HCT116 (cell line): ENCODE data around the gene KCNH6. TPM values are rescaled to one million over a fixed set of nuclear protein-coding genes. Genes with fewer than 3 reads are reported as not detected.

Experiments
- ATAC-seq: fragments of 200-7000 bp; cut with Tn5 transposase; 2 replicates; pipeline ENCODE4 v1.9.1; 2020; ENCODE audit warnings: mild to moderate bottlenecking, moderate library complexity
- BruUV-seq: library from RNA; stranded (reverse); fragments of 400-500 nt; replicated peaks from 2 replicates; lab custom pipeline; 2021; lab: Mats Ljungman, UMichigan
- CTCF ChIA-PET: fragments of 300-600 bp; sonication (Branson Sonifier 250); formaldehyde crosslinking; loops from one replicate; lab custom pipeline; 2021; ENCODE audit warnings: antibody characterized with exemption; lab: Charles Lee
- POLR2A ChIA-PET: fragments of 300-600, 350-600 bp; sonication (Branson Sonifier 250); formaldehyde crosslinking; loops from one replicate; lab custom pipeline; 2021; ENCODE audit warnings: antibody characterized with exemption; lab: Charles Lee
- RAD21 ChIA-PET, 2 experiments: fragments of 300-600 bp; sonication (Branson Sonifier 250); formaldehyde crosslinking; loops; one replicate each; lab custom pipeline; 2023; ENCODE audit warnings: low total read pairs in 2 of 2; ENCODE audit not compliant: uncharacterized antibody in 2 of 2, unreplicated experiment in 2 of 2, low non-redundant PET in 1 of 2; lab: Charles Lee
- DNase-seq: peaks from one replicate; pipeline ENCODE4 v3.0.0-alpha.2; 2010; ENCODE audit warnings: low read depth, low spot score
- H2AFZ ChIP-seq: fragments of 200-600 bp; shearing (Covaris generic), sonication (generic); 2 replicates; pipeline ENCODE4 v1.6.1; 2017; ENCODE audit warnings: low read depth, mixed run types, mixed read lengths, antibody characterized with exemption, low read length; ENCODE audit not compliant: poor library complexity, severe bottlenecking
- H3K27ac ChIP-seq: 2 replicates; pipeline ENCODE4 v1.5.1; 2012; ENCODE audit warnings: low read depth, low read length
- H3K27me3 ChIP-seq: fragments of 200-600 bp; sonication (generic); 2 replicates; pipeline ENCODE4 v1.6.1; 2016; ENCODE audit warnings: mixed run types, low read length, mixed read lengths; ENCODE audit not compliant: insufficient read depth
- H3K36me3 ChIP-seq, 2 experiments: fragments of 200-500 bp in 1 of 2; fragments of 200-600 bp in 1 of 2; sonication (Bioruptor generic) in 1 of 2; sonication (generic) in 1 of 2; 2 replicates each; pipeline versions ENCODE4 v1.5.1 to v1.6.1; 2014 to 2016; ENCODE audit warnings: low read length in 2 of 2, inconsistent platforms in 1 of 2, mixed read lengths in 1 of 2, mixed run types in 1 of 2; ENCODE audit not compliant: insufficient read depth in 2 of 2, control insufficient read depth in 1 of 2
- H3K4me1 ChIP-seq, 2 experiments: fragments of 200-600 bp in 1 of 2; sonication (generic) in 1 of 2; 2 replicates each; pipeline versions ENCODE4 v1.5.1 to v1.6.1; 2012 to 2017; ENCODE audit warnings: low read length in 2 of 2, inconsistent platforms in 1 of 2, mild to moderate bottlenecking in 1 of 2, mixed read lengths in 1 of 2, mixed run types in 1 of 2, moderate library complexity in 1 of 2; ENCODE audit not compliant: insufficient read depth in 2 of 2, control insufficient read depth in 1 of 2
- H3K4me2 ChIP-seq: fragments of 200-600 bp; sonication (generic); 2 replicates; pipeline ENCODE4 v1.6.1; 2017; ENCODE audit warnings: mixed run types, low read length, mixed read lengths
- H3K4me3 ChIP-seq, 2 experiments: fragments of 200-600 bp in 1 of 2; sonication (generic) in 1 of 2; replicated peaks in 1 of 2; 2 replicates each; pipeline ENCODE4 v1.5.1; 2011 to 2016; ENCODE audit warnings: low read length in 2 of 2, control low read depth in 1 of 2, low read depth in 1 of 2, mild to moderate bottlenecking in 1 of 2, mixed read lengths in 1 of 2, mixed run types in 1 of 2
- H3K79me2 ChIP-seq: fragments of 200-600 bp; sonication (generic); 2 replicates; pipeline ENCODE4 v1.6.1; 2017; ENCODE audit warnings: mild to moderate bottlenecking, mixed run types, low read length, moderate library complexity, mixed read lengths; ENCODE audit not compliant: insufficient read depth
- H3K9ac ChIP-seq: fragments of 200-600 bp; sonication (generic); 2 replicates; pipeline ENCODE4 v1.6.1; 2016; ENCODE audit warnings: low read length, mixed read lengths
- H3K9me2 ChIP-seq: fragments of 200-600 bp; sonication (generic), shearing (Covaris generic); 2 replicates; pipeline ENCODE4 v1.6.1; 2017; ENCODE audit warnings: mixed run types, mild to moderate bottlenecking, moderate library complexity; ENCODE audit not compliant: insufficient read depth
- H3K9me3 ChIP-seq, 2 experiments: fragments of 200-500 bp in 1 of 2; fragments of 200-600 bp in 1 of 2; sonication (Bioruptor generic) in 1 of 2; sonication (generic) in 1 of 2; 2 replicates each; pipeline ENCODE4 v1.6.1; 2014 to 2017; ENCODE audit warnings: low read length in 2 of 2, mixed read lengths in 2 of 2, inconsistent platforms in 1 of 2, low read depth in 1 of 2, mild to moderate bottlenecking in 1 of 2, mixed run types in 1 of 2, moderate library complexity in 1 of 2; ENCODE audit not compliant: control insufficient read depth in 1 of 2, insufficient read depth in 1 of 2
- H4K20me1 ChIP-seq: fragments of 200-600 bp; sonication (generic), shearing (Covaris generic); 2 replicates; pipeline ENCODE4 v1.6.1; 2017; ENCODE audit warnings: mixed run types, mild to moderate bottlenecking, moderate library complexity; ENCODE audit not compliant: insufficient read depth
- EGR1 ChIP-seq: IDR thresholded peaks from 2 replicates; pipeline ENCODE4 v1.6.1; 2012; ENCODE audit warnings: low read depth
- EZH2 ChIP-seq: fragments of 200-600 bp; sonication (generic); IDR thresholded peaks from 2 replicates; pipeline ENCODE4 v1.6.1; 2017; ENCODE audit warnings: antibody characterized with exemption, mixed run types
- EZH2phosphoT487 ChIP-seq: fragments of 200-600 bp; IDR thresholded peaks from 2 replicates; pipeline ENCODE4 v1.6.1; 2018; ENCODE audit warnings: antibody characterized with exemption, borderline replicate concordance
- JUND ChIP-seq: IDR thresholded peaks from 2 replicates; pipeline ENCODE4 v1.6.1; 2012
- RAD21 ChIP-seq: IDR thresholded peaks from 2 replicates; pipeline ENCODE4 v1.6.1; 2012; ENCODE audit warnings: low read depth, mild to moderate bottlenecking
- SP1 ChIP-seq: IDR thresholded peaks from 2 replicates; pipeline ENCODE4 v1.6.1; 2012; ENCODE audit warnings: low read depth
- SRF ChIP-seq: IDR thresholded peaks from 2 replicates; pipeline ENCODE4 v1.6.1; 2012; ENCODE audit warnings: low read depth
- intact Hi-C: fragments of 100-400 bp; cut with micrococcal nuclease; formaldehyde crosslinking; loops from 2 replicates; pipeline ENCODE4 v1.10.0; 2022
- total RNA-seq: library from RNA; stranded (reverse); gene quantifications from one replicate; pipeline ENCODE4 v1.2.1, GENCODE V29; 2021; ENCODE audit not compliant: unreplicated experiment
- TF ChIP-seq, protein P1 (sequence below): IDR thresholded peaks from 2 replicates; pipeline ENCODE4 v1.6.1; 2012; ENCODE audit warnings: low read depth

The KCNH6 gene
- total RNA-seq, 1 experiment from 2014 or later, result not detected

DNA sequence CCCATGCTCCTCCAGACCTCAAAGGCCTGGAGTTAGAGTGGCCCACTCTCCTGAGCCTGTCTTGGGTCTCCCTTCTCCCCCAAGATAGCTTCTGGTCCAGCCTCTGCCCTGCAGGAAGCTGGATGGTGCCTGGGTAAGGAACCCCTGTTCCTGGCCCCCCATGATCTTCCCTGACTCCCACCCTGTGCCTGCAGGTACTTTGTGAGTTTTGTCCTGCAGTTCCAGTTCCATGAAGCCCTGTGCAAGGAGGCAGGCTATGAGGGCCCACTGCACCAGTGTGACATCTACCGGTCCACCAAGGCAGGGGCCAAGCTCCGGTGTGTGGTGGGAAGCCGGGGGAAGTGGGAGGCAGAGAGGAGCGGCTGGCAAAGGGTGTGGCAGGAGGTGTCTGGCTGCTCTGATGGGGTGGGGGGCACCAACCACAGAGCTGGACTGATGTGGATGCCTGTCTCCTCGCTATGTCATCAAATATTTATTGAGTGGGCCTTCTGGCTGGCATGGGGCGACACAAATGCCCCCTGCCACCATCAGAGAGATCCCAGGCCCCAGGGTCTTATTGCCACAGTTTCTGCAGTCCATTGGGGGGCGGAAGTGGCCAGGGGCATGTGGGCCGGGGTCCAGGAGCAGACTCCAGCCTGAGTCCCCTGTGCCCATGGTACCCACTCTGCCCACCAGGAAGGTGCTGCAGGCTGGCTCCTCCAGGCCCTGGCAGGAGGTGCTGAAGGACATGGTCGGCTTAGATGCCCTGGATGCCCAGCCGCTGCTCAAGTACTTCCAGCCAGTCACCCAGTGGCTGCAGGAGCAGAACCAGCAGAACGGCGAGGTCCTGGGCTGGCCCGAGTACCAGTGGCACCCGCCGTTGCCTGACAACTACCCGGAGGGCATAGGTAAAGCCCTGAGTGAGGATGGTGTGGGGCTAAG is 39.2 kb upstream of the KCNH6 start (continued):
- TF ChIP-seq, protein P1, sequence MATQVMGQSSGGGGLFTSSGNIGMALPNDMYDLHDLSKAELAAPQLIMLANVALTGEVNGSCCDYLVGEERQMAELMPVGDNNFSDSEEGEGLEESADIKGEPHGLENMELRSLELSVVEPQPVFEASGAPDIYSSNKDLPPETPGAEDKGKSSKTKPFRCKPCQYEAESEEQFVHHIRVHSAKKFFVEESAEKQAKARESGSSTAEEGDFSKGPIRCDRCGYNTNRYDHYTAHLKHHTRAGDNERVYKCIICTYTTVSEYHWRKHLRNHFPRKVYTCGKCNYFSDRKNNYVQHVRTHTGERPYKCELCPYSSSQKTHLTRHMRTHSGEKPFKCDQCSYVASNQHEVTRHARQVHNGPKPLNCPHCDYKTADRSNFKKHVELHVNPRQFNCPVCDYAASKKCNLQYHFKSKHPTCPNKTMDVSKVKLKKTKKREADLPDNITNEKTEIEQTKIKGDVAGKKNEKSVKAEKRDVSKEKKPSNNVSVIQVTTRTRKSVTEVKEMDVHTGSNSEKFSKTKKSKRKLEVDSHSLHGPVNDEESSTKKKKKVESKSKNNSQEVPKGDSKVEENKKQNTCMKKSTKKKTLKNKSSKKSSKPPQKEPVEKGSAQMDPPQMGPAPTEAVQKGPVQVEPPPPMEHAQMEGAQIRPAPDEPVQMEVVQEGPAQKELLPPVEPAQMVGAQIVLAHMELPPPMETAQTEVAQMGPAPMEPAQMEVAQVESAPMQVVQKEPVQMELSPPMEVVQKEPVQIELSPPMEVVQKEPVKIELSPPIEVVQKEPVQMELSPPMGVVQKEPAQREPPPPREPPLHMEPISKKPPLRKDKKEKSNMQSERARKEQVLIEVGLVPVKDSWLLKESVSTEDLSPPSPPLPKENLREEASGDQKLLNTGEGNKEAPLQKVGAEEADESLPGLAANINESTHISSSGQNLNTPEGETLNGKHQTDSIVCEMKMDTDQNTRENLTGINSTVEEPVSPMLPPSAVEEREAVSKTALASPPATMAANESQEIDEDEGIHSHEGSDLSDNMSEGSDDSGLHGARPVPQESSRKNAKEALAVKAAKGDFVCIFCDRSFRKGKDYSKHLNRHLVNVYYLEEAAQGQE, result no peak
- TF ChIP-seq EGR1, result no peak
- no peak for TF ChIP-seq EZH2
- no peak for TF ChIP-seq JUND
- TF ChIP-seq, all 23 proteins: peak for 0

DNA sequence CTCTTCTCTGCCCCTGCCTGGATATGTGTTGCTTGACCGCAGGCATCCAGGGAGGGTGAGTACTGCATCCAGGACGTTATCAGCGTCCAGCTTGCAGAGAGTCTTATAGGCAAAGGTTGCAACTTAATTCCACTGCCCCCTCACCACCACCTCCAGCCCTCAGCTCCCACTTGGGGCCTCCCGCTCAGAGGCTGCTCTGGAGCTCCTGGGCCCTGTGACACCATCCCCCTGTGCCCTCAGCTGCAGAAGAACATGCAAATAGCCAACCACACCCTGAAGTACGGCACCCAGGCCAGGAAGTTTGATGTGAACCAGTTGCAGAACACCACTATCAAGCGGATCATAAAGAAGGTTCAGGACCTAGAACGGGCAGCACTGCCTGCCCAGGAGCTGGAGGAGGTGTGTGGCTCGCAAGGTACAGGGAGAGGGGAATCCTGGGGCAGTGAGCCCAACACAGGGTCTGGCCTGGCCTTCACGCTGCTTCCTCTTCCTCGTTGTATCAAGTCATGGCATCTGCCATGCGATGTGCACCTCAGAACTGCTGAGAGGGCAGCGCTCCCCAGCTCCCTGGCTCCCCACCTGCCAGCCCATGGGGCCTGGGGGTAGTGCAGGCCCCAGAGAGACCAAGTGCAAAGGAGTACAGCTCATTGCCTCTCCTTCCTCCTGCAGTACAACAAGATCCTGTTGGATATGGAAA is 36.7 kb upstream of the KCNH6 start:
- H3K9me2 ChIP-seq, result no peaks in the 10 kb centered on the region
- RAD21 ChIA-PET, result no interaction called here
- CTCF ChIA-PET, result interaction anchor here (1.2 kb wide), 1 partner anchor 61 kb away, joined by 3 read pairs; no protein-coding TSS in a partner anchor
- no peak overlapping the region for H3K9ac ChIP-seq
- POLR2A ChIA-PET, result no interaction called here
- no TSS peak for BruUV-seq
- TF ChIP-seq EZH2phosphoT487, result no peak
- TF ChIP-seq SRF, result no peak
- no peak for TF ChIP-seq RAD21
- no peak for TF ChIP-seq EZH2
- no peak for TF ChIP-seq SP1
- TF ChIP-seq, protein P1, result no peak
- H3K4me3 ChIP-seq, result no peak overlapping the region
- H3K4me2 ChIP-seq, result no peak overlapping the region
- no peak overlapping the region for H2AFZ ChIP-seq
- H4K20me1 ChIP-seq, result no peaks in the 10 kb centered on the region
- no peaks in the 10 kb centered on the region; the same call in 1 of the 2 replicates for H3K27me3 ChIP-seq
- no peak overlapping the region for H3K27ac ChIP-seq
- H3K79me2 ChIP-seq, result no peaks in the 10 kb centered on the region
- DNase-seq (no peak), ATAC-seq (no peak)
- H3K36me3 ChIP-seq, result no peaks in the 10 kb centered on the region
- intact Hi-C loops, result no loop called here
- peaks cover 0 to 8% of the 10 kb centered on the region in 2 experiments; a peak in 3 of 4 replicates for H3K4me1 ChIP-seq
- no peaks in the 10 kb centered on the region for H3K9me3 ChIP-seq
